D721Med (cell line): ENCODE results near the gene CCDC92.

ENCODE experiments used
- DNase-seq: peaks from one replicate; pipeline ENCODE4 v3.0.0; 2011; ENCODE audit warnings: low spot score; ENCODE audit not compliant: insufficient read length
- FAIRE-seq: peaks from 2 replicates; lab custom pipeline; 2011; peaks lifted over from hg19 to GRCh38; lab: Jason Lieb, UNC
- CTCF ChIP-seq: IDR thresholded peaks from 2 replicates; pipeline ENCODE4 v1.5.1; 2012; ENCODE audit warnings: mild to moderate bottlenecking, control low read depth; ENCODE audit not compliant: insufficient read depth; ENCODE audit errors: missing control alignments

Gene CCDC92

GRCh38 chr12:123972457-123973401, at the start of gene CCDC92, which contains the start of gene ZNF664:
Gene CCDC92 (minus strand): TSS chr12:123972831. CDS start chr12:123944305, 28,526 bp downstream.
Gene ZNF664 (plus strand): TSS chr12:123973215. CDS start chr12:124012145, 38,930 bp downstream.
- peak; percentile 34 for TF ChIP-seq CTCF
- no peak for FAIRE-seq
- DNase-seq = peak; percentile 68

GRCh38 chr12:124022161-124022560, 49.5 kb upstream of the CCDC92 start:
- no peak for FAIRE-seq
- no peak for TF ChIP-seq CTCF
- no peak for DNase-seq

- no peak for TF ChIP-seq CTCF
- DNase-seq (no peak), FAIRE-seq (no peak)
These were observed 48.4 kb upstream of the CCDC92 start for GRCh38 chr12:124021007-124021406.

DNA sequence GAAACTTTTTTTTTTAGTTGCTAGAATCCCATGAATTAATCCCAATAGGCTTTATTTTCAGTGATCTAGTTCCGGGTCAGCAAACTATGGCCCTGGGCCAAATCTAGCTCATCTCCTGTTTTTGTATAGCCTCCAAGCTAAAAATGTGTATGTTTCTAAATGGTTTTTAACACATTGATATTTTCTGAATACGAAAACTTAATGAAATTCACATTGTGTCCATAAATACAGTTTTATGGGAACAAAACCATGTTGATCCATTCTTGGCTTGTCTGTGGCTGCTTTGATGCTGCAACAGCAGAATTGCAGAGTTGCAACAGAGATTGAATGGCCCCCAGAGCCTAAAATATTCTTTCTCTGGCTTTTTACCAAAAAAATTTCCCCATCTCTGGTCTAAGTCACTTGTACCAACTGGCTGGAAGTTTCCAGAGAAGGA, 47.9 kb upstream of the CCDC92 start:
- TF ChIP-seq CTCF = no peak
- no peak for FAIRE-seq
- no peak for DNase-seq

- no peak for FAIRE-seq
- no peak for DNase-seq
- no peak for TF ChIP-seq CTCF
These were observed 46.5 kb upstream of the CCDC92 start for GRCh38 chr12:124019115-124019514.

DNA sequence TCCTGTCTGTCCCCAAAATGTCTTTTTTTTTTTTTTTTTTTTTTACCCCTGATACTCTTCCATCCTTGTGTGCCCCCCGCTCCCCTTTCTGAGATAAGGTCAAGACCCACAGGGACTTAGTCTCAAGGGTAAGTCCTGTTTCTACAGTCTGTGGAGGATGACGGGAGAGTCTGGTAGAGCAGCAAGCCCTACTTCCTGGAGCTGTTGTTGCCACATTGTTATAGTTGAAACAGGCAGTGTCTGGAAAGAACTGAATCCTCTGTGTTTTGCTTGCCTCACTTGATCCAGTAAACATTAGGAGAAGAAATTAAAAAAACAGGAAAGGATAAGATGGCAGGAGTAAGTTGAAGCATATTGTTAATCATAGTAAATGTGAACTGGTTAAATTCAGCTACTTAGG, 45.9 kb upstream of the CCDC92 start:
- TF ChIP-seq CTCF = no peak
- DNase-seq (no peak), FAIRE-seq (no peak)

DNA sequence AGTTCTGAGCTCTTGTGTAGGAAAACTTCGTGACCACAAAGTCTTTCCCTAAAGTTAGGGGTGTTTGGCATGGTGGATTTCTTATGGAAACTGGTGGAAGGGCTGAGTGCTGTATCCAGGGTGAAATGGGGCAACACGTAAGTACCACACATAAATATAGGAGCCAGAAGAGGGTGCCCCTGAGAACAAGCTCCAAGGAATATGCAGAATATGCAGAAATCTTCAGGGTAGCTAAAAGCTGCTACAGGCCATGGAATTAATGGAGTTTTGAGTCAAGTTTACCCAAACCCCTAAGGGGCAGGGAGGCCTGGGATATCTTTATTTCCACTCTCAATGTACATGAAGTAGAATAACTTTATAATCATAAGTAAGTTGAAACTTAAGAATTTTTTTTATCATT, 44.4 kb upstream of the CCDC92 start:
- FAIRE-seq (no peak), DNase-seq (no peak)
- TF ChIP-seq CTCF = no peak
